NT2/D1 (cell line): ENCODE measurements around the gene PSME1.

Source experiments
- DNase-seq: peaks from one replicate; pipeline ENCODE4 v3.0.0-alpha.2; 2011; ENCODE audit warnings: low read depth, low spot score
- H3K27me3 ChIP-seq: 2 replicates; pipeline ENCODE4 v1.6.0; 2011; ENCODE audit warnings: mild to moderate bottlenecking; ENCODE audit not compliant: insufficient read length, insufficient read depth
- H3K36me3 ChIP-seq: 2 replicates; pipeline ENCODE4 v1.6.1; 2011; ENCODE audit warnings: mild to moderate bottlenecking, low read length, mixed read lengths; ENCODE audit not compliant: insufficient read depth, insufficient read length
- H3K4me1 ChIP-seq: 2 replicates; pipeline ENCODE4 v1.5.1; 2011; ENCODE audit not compliant: insufficient read depth, insufficient read length
- H3K4me3 ChIP-seq: 2 replicates; pipeline ENCODE4 v1.5.1; 2011; ENCODE audit warnings: low read depth; ENCODE audit not compliant: insufficient read length
- H3K9ac ChIP-seq: 2 replicates; pipeline ENCODE4 v1.6.0; 2011; ENCODE audit warnings: low read depth; ENCODE audit not compliant: insufficient read length
- H3K9me3 ChIP-seq: 2 replicates; pipeline ENCODE4 v1.5.1; 2011; ENCODE audit warnings: mild to moderate bottlenecking, low read length; ENCODE audit not compliant: insufficient read depth
- SUZ12 ChIP-seq: IDR thresholded peaks from 2 replicates; pipeline ENCODE4 v1.6.1; 2011; ENCODE audit not compliant: insufficient read length, insufficient read depth; ENCODE audit errors: extremely low read depth
- YY1 ChIP-seq: IDR thresholded peaks from 2 replicates; pipeline ENCODE4 v1.6.1; 2011; ENCODE audit not compliant: insufficient read length, insufficient read depth
- ZNF274 ChIP-seq: IDR thresholded peaks from 2 replicates; pipeline ENCODE4 v1.6.1; 2011; ENCODE audit warnings: mild to moderate bottlenecking, low read depth, low read length

Gene PSME1

GRCh38 chr14:24108336-24108874, 27.6 kb upstream of the PSME1 start:
- no peak for DNase-seq
- Histone ChIP-seq H3K27me3 (no peaks in the 10 kb centered on the region), H3K36me3 (peaks cover 9% of the 10 kb centered on the region), H3K9me3 (no peaks in the 10 kb centered on the region; the same call in 1 of the 2 replicates), H3K4me1 (no peaks in the 10 kb centered on the region), H3K9ac (no peak overlapping the region), H3K4me3 (no peak overlapping the region)
- TF ChIP-seq SUZ12 = no peak
- no peak for TF ChIP-seq YY1
- no peak for TF ChIP-seq ZNF274

GRCh38 chr14:24110060-24110459, 25.9 kb upstream of the PSME1 start:
- Histone ChIP-seq H3K9me3 (no peaks in the 10 kb centered on the region), H3K9ac (no peak overlapping the region), H3K36me3 (no peaks in the 10 kb centered on the region), H3K4me3 (no peak overlapping the region), H3K4me1 (no peaks in the 10 kb centered on the region), H3K27me3 (no peaks in the 10 kb centered on the region)
- no peak for DNase-seq
- no peak for TF ChIP-seq YY1
- no peak for TF ChIP-seq SUZ12
- no peak for TF ChIP-seq ZNF274

- TF ChIP-seq YY1 (no peak), SUZ12 (no peak), ZNF274 (no peak)
- H3K36me3 ChIP-seq = no peaks in the 10 kb centered on the region
- no peaks in the 10 kb centered on the region for H3K27me3 ChIP-seq
- no peak overlapping the region for H3K4me3 ChIP-seq
- H3K9me3 ChIP-seq = no peaks in the 10 kb centered on the region
- H3K9ac ChIP-seq = no peak overlapping the region
- no peak for DNase-seq
- no peaks in the 10 kb centered on the region for H3K4me1 ChIP-seq
Observed at GRCh38 chr14:24110523-24110922, 25.5 kb upstream of the PSME1 start.

GRCh38 chr14:24113379-24113800, 22.6 kb upstream of the PSME1 start:
- no peak for TF ChIP-seq ZNF274
- TF ChIP-seq YY1 = no peak
- no peak for TF ChIP-seq SUZ12
- H3K4me1 ChIP-seq = peaks cover 3% of the 10 kb centered on the region
- no peaks in the 10 kb centered on the region for H3K27me3 ChIP-seq
- peak overlapping the region; percentile 89 for H3K4me3 ChIP-seq
- peak overlapping the region; percentile 85 for H3K9ac ChIP-seq
- DNase-seq = no peak
- H3K36me3 ChIP-seq = peaks cover 18% of the 10 kb centered on the region
- H3K9me3 ChIP-seq = no peaks in the 10 kb centered on the region

- TF ChIP-seq SUZ12 (no peak), YY1 (no peak), ZNF274 (no peak)
- Histone ChIP-seq H3K36me3 (peaks cover 24% of the 10 kb centered on the region), H3K4me1 (peaks cover 3% of the 10 kb centered on the region), H3K9ac (peak overlapping the region; percentile 85), H3K27me3 (no peaks in the 10 kb centered on the region), H3K9me3 (no peaks in the 10 kb centered on the region), H3K4me3 (peak overlapping the region; percentile 89)
- DNase-seq = peak; percentile 62
Observed at GRCh38 chr14:24113801-24114531, 22.0 kb upstream of the PSME1 start.

GRCh38 chr14:24114532-24115421, 21.2 kb upstream of the PSME1 start, which contains the start of the genes DCAF11 and NRL:
DCAF11 (plus strand) TSS chr14:24114777; CDS start chr14:24115595, 818 bp downstream.
NRL (minus strand) TSS chr14:24114949; CDS start chr14:24082848, 32,101 bp downstream.
- DNase-seq = peak; percentile 96
- TF ChIP-seq SUZ12 (no peak), YY1 (no peak)
- Histone ChIP-seq H3K9ac (peak within 1 kb of the TSS; percentile 85), H3K4me1 (peaks cover 3% of the 10 kb centered on the region), H3K36me3 (peaks cover 32% of the 10 kb centered on the region), H3K4me3 (peak within 1 kb of the TSS; percentile 89), H3K9me3 (no peaks in the 10 kb centered on the region), H3K27me3 (no peaks in the 10 kb centered on the region)
